Neural progenitor cell (in vitro differentiated cells): ENCODE data around the gene CAPRIN2.

Experiments used
- EZH2 ChIP-seq: fragments of 200-600 bp; sonication (generic); IDR thresholded peaks from 2 replicates; pipeline ENCODE4 v1.6.1; 2017; ENCODE audit warnings: antibody characterized with exemption, mild to moderate bottlenecking, moderate library complexity
- TF ChIP-seq, protein P1 (sequence below): fragments of 200-600 bp; sonication (generic); IDR thresholded peaks from 2 replicates; pipeline ENCODE4 v1.5.1; 2017; ENCODE audit warnings: antibody characterized with exemption, mild to moderate bottlenecking

DNA sequence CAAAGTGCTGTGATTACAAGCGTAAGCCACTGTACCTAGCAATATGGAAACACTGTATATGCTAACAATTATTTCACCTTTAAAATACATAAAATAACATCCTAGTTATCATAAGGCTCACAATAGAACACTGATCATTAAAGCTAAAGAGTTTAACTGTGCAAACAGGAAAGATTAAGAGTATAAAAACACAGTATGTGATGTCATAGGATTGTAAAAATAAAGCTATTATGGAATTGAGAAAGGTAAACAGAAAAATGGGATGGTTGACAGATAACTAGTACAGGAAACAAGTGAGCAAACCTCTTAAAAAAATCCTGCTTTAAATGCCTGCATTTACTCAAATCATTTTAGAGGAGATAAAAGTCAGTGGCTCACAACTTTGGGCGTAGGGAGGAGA lies 48.3 kb downstream of the CAPRIN2 start:
- no peak for TF ChIP-seq EZH2
- TF ChIP-seq, protein P1, sequence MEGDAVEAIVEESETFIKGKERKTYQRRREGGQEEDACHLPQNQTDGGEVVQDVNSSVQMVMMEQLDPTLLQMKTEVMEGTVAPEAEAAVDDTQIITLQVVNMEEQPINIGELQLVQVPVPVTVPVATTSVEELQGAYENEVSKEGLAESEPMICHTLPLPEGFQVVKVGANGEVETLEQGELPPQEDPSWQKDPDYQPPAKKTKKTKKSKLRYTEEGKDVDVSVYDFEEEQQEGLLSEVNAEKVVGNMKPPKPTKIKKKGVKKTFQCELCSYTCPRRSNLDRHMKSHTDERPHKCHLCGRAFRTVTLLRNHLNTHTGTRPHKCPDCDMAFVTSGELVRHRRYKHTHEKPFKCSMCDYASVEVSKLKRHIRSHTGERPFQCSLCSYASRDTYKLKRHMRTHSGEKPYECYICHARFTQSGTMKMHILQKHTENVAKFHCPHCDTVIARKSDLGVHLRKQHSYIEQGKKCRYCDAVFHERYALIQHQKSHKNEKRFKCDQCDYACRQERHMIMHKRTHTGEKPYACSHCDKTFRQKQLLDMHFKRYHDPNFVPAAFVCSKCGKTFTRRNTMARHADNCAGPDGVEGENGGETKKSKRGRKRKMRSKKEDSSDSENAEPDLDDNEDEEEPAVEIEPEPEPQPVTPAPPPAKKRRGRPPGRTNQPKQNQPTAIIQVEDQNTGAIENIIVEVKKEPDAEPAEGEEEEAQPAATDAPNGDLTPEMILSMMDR, result no peak
